NCI-H1048 (cell line): ENCODE measurements around the gene THAP4.

Experiments used
- DNase-seq: peaks from one replicate; lab custom pipeline; 2025; lab: John Stamatoyannopoulos, UW

Gene THAP4

GRCh38 chr2:241637018-241637794 is at the start of gene THAP4, which contains the start of gene ATG4B:
TSS of gene THAP4 (minus strand) at chr2:241637158. CDS start at chr2:241637017, 141 bp downstream.
TSS of gene ATG4B (plus strand) at chr2:241637693. CDS start at chr2:241637715, 22 bp downstream.
- peak; percentile 58 for DNase-seq

- no peak for DNase-seq
Observed at GRCh38 chr2:241686324-241686649, 49.3 kb upstream of the THAP4 start.

- DNase-seq: no peak
Observed at GRCh38 chr2:241680827-241681599, 44.1 kb upstream of the THAP4 start.

- DNase-seq: no peak
Observed at GRCh38 chr2:241680044-241680443, 43.1 kb upstream of the THAP4 start.

GRCh38 chr2:241678784-241679540 is 42.0 kb upstream of the THAP4 start:
- DNase-seq: no peak

- DNase-seq: no peak
Observed at GRCh38 chr2:241678307-241678706, 41.3 kb upstream of the THAP4 start.

- no peak for DNase-seq
Observed at GRCh38 chr2:241677392-241677791, 40.4 kb upstream of the THAP4 start.

GRCh38 chr2:241676665-241677064 is 39.7 kb upstream of the THAP4 start:
- DNase-seq: no peak

- no peak for DNase-seq
Observed at GRCh38 chr2:241675885-241676284, 38.9 kb upstream of the THAP4 start.

GRCh38 chr2:241673797-241674725 is 37.1 kb upstream of the THAP4 start:
- DNase-seq: no peak

GRCh38 chr2:241673189-241673663 is 36.3 kb upstream of the THAP4 start:
- no peak for DNase-seq

- no peak for DNase-seq
Observed at GRCh38 chr2:241672243-241673188, 35.6 kb upstream of the THAP4 start.

- DNase-seq: no peak
Observed at GRCh38 chr2:241671457-241672240, 34.7 kb upstream of the THAP4 start.

- DNase-seq: no peak
Observed at GRCh38 chr2:241670333-241671110, 33.6 kb upstream of the THAP4 start.

- no peak for DNase-seq
Observed at GRCh38 chr2:241668839-241669238, 31.9 kb upstream of the THAP4 start.

- no peak for DNase-seq
Observed at GRCh38 chr2:241668354-241668753, 31.4 kb upstream of the THAP4 start.

GRCh38 chr2:241666627-241667400 is 29.9 kb upstream of the THAP4 start:
- DNase-seq: no peak
